ENCODE data around the gene SNX19.

DNA sequence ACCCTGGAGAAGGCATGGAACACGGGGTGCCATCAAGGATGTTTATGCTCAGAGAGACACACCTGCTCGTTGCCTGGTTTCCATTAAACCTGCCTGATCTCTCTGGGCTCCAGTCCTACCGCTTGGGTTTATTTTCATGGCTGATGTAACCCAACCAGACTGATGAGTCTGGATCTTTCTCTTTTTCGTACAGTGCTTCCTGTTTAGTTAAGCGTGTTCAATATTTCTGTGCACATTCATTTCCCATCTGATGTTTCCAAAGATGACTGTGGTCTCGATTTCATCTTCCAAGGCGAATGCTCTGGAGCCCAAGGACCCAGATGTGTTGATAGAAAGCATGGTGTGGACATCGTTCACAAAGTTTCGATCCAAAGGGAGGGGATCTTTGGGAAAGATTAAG is 84.3 kb downstream of the SNX19 start:
- TF ChIP-seq ZNF114 (CRISPR knock-in tag; IDR thresholded peaks at IDR 0.05) (no peak), EZH2phosphoT487 (IDR thresholded peaks at IDR 0.05; ENCODE audit: unreplicated experiment) (no peak), STAT1 (IDR thresholded peaks at IDR 0.05; ENCODE audit: unreplicated experiment) (no peak), POLR2AphosphoS5 (IDR thresholded peaks at IDR 0.05; ENCODE audit: low read depth) (no peak), CREB1 (CRISPR knock-in tag; IDR thresholded peaks at IDR 0.05; ENCODE audit: low read depth) (no peak)
- TF ChIP-seq, protein P1, sequence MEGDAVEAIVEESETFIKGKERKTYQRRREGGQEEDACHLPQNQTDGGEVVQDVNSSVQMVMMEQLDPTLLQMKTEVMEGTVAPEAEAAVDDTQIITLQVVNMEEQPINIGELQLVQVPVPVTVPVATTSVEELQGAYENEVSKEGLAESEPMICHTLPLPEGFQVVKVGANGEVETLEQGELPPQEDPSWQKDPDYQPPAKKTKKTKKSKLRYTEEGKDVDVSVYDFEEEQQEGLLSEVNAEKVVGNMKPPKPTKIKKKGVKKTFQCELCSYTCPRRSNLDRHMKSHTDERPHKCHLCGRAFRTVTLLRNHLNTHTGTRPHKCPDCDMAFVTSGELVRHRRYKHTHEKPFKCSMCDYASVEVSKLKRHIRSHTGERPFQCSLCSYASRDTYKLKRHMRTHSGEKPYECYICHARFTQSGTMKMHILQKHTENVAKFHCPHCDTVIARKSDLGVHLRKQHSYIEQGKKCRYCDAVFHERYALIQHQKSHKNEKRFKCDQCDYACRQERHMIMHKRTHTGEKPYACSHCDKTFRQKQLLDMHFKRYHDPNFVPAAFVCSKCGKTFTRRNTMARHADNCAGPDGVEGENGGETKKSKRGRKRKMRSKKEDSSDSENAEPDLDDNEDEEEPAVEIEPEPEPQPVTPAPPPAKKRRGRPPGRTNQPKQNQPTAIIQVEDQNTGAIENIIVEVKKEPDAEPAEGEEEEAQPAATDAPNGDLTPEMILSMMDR (conservative IDR thresholded peaks at IDR 0.05; ENCODE audit: low read depth in 2 of 2): no peak
- TF ChIP-seq, protein P2, sequence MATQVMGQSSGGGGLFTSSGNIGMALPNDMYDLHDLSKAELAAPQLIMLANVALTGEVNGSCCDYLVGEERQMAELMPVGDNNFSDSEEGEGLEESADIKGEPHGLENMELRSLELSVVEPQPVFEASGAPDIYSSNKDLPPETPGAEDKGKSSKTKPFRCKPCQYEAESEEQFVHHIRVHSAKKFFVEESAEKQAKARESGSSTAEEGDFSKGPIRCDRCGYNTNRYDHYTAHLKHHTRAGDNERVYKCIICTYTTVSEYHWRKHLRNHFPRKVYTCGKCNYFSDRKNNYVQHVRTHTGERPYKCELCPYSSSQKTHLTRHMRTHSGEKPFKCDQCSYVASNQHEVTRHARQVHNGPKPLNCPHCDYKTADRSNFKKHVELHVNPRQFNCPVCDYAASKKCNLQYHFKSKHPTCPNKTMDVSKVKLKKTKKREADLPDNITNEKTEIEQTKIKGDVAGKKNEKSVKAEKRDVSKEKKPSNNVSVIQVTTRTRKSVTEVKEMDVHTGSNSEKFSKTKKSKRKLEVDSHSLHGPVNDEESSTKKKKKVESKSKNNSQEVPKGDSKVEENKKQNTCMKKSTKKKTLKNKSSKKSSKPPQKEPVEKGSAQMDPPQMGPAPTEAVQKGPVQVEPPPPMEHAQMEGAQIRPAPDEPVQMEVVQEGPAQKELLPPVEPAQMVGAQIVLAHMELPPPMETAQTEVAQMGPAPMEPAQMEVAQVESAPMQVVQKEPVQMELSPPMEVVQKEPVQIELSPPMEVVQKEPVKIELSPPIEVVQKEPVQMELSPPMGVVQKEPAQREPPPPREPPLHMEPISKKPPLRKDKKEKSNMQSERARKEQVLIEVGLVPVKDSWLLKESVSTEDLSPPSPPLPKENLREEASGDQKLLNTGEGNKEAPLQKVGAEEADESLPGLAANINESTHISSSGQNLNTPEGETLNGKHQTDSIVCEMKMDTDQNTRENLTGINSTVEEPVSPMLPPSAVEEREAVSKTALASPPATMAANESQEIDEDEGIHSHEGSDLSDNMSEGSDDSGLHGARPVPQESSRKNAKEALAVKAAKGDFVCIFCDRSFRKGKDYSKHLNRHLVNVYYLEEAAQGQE (IDR thresholded peaks at IDR 0.05; ENCODE audit: unreplicated experiment): no peak

Data from GM23338 (cell line).